ENCODE data around the gene ADORA2B.

GRCh38 chr17:15907290-15907689 is 37.6 kb upstream of the ADORA2B start:
- TF ChIP-seq POLR2A (IDR thresholded peaks at IDR 0.05): no peak
- TF ChIP-seq, protein P1, sequence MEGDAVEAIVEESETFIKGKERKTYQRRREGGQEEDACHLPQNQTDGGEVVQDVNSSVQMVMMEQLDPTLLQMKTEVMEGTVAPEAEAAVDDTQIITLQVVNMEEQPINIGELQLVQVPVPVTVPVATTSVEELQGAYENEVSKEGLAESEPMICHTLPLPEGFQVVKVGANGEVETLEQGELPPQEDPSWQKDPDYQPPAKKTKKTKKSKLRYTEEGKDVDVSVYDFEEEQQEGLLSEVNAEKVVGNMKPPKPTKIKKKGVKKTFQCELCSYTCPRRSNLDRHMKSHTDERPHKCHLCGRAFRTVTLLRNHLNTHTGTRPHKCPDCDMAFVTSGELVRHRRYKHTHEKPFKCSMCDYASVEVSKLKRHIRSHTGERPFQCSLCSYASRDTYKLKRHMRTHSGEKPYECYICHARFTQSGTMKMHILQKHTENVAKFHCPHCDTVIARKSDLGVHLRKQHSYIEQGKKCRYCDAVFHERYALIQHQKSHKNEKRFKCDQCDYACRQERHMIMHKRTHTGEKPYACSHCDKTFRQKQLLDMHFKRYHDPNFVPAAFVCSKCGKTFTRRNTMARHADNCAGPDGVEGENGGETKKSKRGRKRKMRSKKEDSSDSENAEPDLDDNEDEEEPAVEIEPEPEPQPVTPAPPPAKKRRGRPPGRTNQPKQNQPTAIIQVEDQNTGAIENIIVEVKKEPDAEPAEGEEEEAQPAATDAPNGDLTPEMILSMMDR (IDR thresholded peaks at IDR 0.05): no peak
- TF ChIP-seq EP300 (IDR thresholded peaks at IDR 0.05): no peak
